Activated CD4-positive, alpha-beta T cell treated with anti-CD3 and anti-CD28 coated beads for 36 hours (primary cell): ENCODE data around the gene RAET1L. TPM values are rescaled to one million over a fixed set of nuclear protein-coding genes. Genes with fewer than 3 reads are reported as not detected.
"Not testable (repeated sequence)": the region's sequence is repeated elsewhere in the genome, so short reads cannot be mapped to it uniquely, and the experiment has no call there.

Experiments used
- ATAC-seq: fragments of 200-7000 bp; cut with Tn5 transposase; one replicate; pipeline ENCODE4 v1.10.0; 2021; ENCODE audit warnings: mild to moderate bottlenecking, moderate library complexity
- CTCF ChIA-PET: fragments of 350-600 bp; sonication (Branson Sonifier 250); formaldehyde crosslinking; loops from one replicate; lab custom pipeline; 2021; ENCODE audit warnings: antibody characterized with exemption; lab: Charles Lee
- POLR2A ChIA-PET: fragments of 350-600 bp; sonication (Branson Sonifier 250); formaldehyde crosslinking; loops from one replicate; lab custom pipeline; 2021; ENCODE audit warnings: antibody characterized with exemption, inconsistent platforms; lab: Charles Lee
- DNase-seq: peaks from one replicate; pipeline ENCODE4 v3.0.0-alpha.2; 2020
- H3K27ac Mint-ChIP-seq: one replicate; pipeline ENCODE4 v1.8.0; 2021; ENCODE audit warnings: mixed read lengths
- H3K27me3 Mint-ChIP-seq: one replicate; pipeline ENCODE4 v1.8.0; 2021; ENCODE audit warnings: mixed read lengths
- H3K36me3 Mint-ChIP-seq: one replicate; pipeline ENCODE4 v1.8.0; 2021; ENCODE audit warnings: low read depth, mixed read lengths
- H3K4me1 Mint-ChIP-seq: one replicate; pipeline ENCODE4 v1.8.0; 2021; ENCODE audit warnings: mixed read lengths
- H3K4me3 Mint-ChIP-seq: one replicate; pipeline ENCODE4 v1.8.0; 2021; ENCODE audit warnings: mild to moderate bottlenecking, moderate library complexity, mixed read lengths
- H3K9me3 Mint-ChIP-seq: one replicate; pipeline ENCODE4 v1.8.0; 2021; ENCODE audit warnings: low read depth, mixed read lengths
- intact Hi-C, 2 experiments: fragments of 100-400 bp; cut with DNase I in 1 of 2; cut with micrococcal nuclease in 1 of 2; formaldehyde crosslinking; loops; one replicate each; pipeline versions ENCODE4 v1.14.2 to v1.15.1; 2022 to 2024; cut with DNase I, micrococcal nuclease
- total RNA-seq, 2 experiments: library from RNA; stranded (reverse); gene quantifications; one replicate each; pipeline ENCODE4 v1.2.3, GENCODE V29; 2021

The RAET1L gene
- total RNA-seq, 2 experiments from 2014 or later, result not detected

DNA sequence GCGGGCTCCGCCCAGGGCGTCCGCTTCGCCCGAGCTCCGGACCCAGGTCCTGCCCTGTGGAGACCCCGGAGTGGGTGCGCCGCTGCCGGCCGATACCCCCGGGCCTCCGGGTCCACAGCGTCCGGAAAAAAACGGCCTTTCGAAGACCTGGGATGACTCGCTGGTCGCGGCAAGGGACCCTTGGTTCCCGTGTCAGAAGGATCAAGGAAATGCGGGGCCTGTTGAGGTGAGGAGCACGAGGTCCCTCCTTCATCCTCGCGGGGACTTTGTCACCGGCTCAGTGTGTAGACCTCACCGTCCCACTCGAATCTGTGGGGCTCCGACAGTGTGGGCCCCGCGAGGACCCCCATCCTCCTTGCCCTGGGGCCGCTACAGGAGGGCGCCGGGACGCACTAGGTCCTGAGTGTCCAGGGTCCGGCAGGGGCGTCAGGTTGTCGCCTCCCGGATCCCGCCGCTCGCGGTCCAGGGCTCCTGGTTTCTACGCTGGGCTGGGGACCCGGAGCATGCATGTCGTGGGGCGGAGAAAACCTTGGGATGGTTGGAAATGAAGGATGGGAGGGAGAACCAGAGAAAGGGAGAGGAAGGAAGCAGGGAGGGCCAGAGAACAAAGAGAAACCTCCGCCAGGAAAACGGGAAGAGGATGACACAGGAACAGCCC, 10.6 kb downstream of the RAET1L start:
- H3K27me3 Mint-ChIP-seq, result peaks cover 77% of the 10 kb centered on the region
- H3K4me1 Mint-ChIP-seq, result peaks cover 19% of the 10 kb centered on the region
- POLR2A ChIA-PET, H3K9me3 Mint-ChIP-seq, DNase-seq, H3K4me3 Mint-ChIP-seq, CTCF ChIA-PET, ATAC-seq, H3K27ac Mint-ChIP-seq, H3K36me3 Mint-ChIP-seq: not testable (repeated sequence)
- intact Hi-C loops, result loop anchor here in 1 of 2 experiments (5.0 kb wide), 1 partner anchor 467 kb away; the partner anchor contains the start of gene PPIL4

DNA sequence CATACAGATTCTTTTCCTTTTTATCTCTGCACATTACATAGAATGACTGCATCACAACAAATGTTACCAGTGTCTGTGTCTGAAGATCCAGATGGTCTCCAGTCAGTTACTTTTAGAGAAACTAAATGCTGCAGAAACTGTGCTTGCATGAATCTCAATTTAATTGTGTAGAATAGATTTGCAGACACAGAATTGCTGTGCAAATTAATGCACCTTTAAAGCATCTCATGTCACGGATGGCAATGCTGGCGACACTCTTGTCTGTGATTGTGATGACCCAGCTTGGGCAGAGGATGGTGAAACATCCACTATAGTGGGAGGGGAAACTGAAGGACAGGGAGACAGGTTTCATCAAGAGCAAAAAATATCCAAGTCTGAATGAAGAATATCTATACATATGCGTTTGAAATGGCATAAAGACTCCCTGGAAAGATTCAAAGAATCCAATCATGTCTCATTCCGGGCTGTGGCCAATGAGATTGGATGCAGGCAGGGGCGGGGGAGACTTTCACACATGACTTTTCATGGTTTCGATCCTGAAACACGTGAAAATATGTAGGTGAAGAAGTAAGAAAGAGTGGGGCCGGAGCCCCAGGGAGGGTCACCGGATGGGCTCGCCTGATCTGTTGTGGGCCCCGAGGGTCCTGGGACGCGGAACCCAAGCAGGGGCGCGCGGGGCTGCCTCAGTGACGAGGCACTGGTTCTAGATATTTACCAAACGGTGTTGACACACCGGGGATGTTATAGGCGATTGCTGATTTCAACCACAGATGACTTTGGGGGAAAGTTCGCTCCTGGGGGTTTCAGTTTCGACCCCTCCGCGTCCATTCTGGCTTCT, 11.3 kb downstream of the RAET1L start:
- peak overlapping the region; percentile 19 for H3K4me3 Mint-ChIP-seq
- H3K36me3 Mint-ChIP-seq, ATAC-seq, H3K27ac Mint-ChIP-seq, DNase-seq, intact Hi-C loops, POLR2A ChIA-PET, H3K9me3 Mint-ChIP-seq, CTCF ChIA-PET: not testable (repeated sequence)
- peaks cover 78% of the 10 kb centered on the region for H3K27me3 Mint-ChIP-seq
- H3K4me1 Mint-ChIP-seq, result peaks cover 19% of the 10 kb centered on the region

DNA sequence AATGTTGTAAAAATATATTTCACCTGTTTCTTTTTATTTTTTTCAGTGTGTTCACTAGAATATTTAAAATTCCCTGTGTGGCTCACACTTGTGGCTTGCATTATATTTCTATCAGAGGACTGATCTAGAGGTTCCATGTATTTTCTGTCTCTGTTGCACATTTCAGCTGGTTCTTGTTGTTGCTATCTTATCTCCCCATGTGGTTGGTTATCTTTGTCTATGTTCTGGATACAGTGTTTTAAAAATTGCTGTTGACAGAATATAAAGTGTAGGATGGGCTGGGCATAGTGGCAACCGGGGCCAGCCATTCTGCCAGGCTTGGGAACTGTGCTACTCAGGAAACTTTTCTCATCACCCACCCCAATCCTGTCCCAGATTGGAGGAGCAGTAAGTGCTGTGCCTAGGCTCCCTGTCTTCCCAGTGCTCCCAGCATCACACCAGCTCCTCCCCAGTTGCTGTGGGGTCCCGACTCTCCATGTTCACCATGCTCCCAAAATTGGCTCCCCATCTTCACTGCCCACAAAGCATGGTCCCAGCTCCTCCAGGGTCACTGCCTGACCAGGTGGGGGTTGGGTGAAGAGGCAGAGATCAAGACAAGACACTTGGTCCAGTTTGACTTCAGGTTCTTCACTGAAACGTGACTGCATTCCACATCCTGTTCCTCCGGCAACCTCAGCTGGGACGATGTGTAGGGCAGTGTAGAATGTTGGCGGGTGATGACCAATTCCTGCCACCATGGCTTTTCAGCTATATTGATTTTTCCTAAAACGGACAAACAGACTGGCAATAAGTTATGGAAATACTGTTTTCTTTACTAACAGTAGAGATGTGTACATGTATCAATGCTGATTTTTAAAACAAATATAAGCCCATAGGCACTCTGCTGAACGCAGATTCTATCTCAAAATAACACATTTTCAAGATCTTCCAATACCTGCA, 12.2 kb downstream of the RAET1L start:
- POLR2A ChIA-PET, result not testable (repeated sequence)

DNA sequence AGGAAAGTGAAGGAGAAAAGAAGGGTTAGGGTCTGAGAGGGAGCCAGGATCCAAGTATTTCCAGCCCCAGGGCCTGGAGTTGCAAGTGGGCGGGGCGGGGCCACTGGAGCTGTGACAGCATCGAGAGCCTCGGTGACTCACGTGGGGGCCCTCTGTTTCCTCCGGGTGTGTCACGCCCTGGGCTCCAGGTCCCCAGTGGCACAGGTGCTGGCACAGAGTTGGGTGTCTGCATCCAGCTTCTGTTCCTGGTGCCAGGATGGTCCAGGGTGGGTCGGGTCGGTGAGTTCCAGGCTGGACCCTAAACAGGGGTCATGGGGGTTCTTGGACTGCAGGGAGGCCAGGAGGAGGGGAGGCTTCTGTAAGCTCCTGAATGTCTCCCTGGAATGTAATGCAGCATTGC, 16.7 kb downstream of the RAET1L start:
- DNase-seq, result peak; percentile 80
- POLR2A ChIA-PET, result no interaction called here

More for the DNA sequence above, 12.2 kb downstream of the RAET1L start:
- intact Hi-C loops, DNase-seq, H3K36me3 Mint-ChIP-seq, H3K27ac Mint-ChIP-seq, H3K9me3 Mint-ChIP-seq, ATAC-seq, H3K4me3 Mint-ChIP-seq: not testable (repeated sequence)
- CTCF ChIA-PET, result interaction anchor here (1.3 kb wide), 1 partner anchor 21 kb away, joined by 4 read pairs; no protein-coding TSS in a partner anchor
- Mint-ChIP-seq H3K4me1 (peaks cover 25% of the 10 kb centered on the region), H3K27me3 (peaks cover 78% of the 10 kb centered on the region)

DNA sequence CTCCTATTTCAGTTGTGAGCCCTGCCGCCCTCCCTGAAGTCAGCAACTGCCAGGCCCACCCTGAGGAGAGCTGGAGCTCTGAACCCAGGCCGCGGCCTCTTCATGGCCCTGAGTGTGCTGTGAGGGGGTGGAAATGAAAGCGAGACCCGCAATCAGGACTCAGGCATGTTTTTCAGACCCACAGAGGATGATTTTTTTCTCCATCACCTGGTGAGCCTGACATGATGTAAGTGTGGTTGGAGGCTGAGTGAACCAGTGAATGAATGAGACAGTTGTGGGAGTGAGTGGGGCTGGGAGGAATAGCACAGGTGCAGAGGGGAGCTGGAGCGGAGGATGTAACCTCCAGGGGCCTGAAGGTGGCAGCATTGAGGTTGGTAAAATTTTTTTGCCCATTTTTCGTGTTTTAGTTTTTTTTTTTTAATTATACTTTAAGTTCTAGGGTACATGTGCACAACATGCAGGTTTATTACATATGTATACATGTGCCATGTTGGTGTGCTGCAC, 18.3 kb downstream of the RAET1L start:
- POLR2A ChIA-PET, result interaction anchor here (0.6 kb wide), 2 partner anchors 103 to 367 kb away, joined by 3 to 4 read pairs; no protein-coding TSS in a partner anchor

More for the DNA sequence above, 16.7 kb downstream of the RAET1L start:
- CTCF ChIA-PET, result interaction anchor here (0.6 to 2.5 kb wide), 5 partner anchors 9 to 1376 kb away, joined by 3 to 7 read pairs (median 4); no protein-coding TSS in a partner anchor
- no peaks in the 10 kb centered on the region for H3K36me3 Mint-ChIP-seq
- no peak overlapping the region for H3K27ac Mint-ChIP-seq
- intact Hi-C loops, result loop anchor here in 1 of 2 experiments (5.0 to 10.0 kb wide), 4 partner anchors 441 to 1446 kb away; partner anchors contain the start of genes GINM1, PLEKHG1 and RMND1
- ATAC-seq, result no peak
- H3K9me3 Mint-ChIP-seq, result no peaks in the 10 kb centered on the region
- H3K27me3 Mint-ChIP-seq, result peaks cover 49% of the 10 kb centered on the region
- H3K4me3 Mint-ChIP-seq, result no peak overlapping the region
- peaks cover 34% of the 10 kb centered on the region for H3K4me1 Mint-ChIP-seq

DNA sequence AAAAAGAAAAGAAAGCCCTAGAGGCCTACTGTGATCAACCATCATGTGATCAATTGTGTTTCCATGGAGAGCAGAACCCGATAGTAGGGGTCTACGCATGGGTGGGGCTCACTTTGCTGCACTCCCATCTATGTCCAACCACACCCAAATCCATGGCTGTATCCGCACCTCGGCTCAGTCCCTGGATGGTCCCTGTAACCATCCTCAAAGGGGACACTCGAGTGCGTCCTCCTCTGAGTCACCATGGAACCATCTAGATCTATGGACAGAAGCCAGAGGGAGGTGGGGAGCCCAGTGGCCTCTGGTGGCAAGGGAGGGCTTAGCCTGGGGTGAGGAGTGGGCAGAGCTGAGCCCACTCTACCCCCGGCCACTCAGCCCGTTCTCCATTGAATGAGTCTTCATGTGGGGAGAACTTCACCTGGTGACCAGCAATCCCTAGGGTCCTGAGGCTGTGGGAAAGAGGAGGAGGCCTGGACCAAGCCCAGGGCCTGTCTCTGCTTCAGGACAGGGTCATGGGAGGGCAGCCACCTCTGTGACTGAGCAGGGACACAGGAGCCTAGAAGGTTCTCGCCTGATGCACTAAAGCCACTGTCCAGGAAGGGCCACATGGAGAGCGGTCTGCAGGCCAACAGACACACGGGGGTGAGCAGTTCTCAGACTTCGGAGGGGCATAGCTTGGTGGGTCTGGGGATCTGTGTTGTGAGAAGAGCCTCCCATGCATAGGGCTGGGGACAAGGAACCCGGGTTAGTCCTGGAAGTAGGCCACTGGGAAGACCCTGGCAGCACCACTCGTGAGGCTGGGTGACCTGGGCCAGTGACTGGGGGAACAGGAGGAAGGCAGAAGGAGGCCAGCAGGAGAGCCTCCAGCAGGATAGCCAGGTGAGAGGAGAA, 19.3 kb downstream of the RAET1L start:
- DNase-seq (no peak), ATAC-seq (no peak)
- peaks cover 49% of the 10 kb centered on the region for H3K4me1 Mint-ChIP-seq
- CTCF ChIA-PET, result interaction anchor here (0.5 to 1.6 kb wide), 5 partner anchors 11 to 593 kb away, joined by 3 to 11 read pairs (median 4); partner anchors contain the start of gene PLEKHG1
- H3K27me3 Mint-ChIP-seq, result peaks cover 32% of the 10 kb centered on the region
- intact Hi-C loops, result loop anchor here (1.0 to 10.0 kb wide), 11 partner anchors 41 to 1449 kb away; partner anchors contain the start of genes GINM1 (in 1 of the 2), LRP11 (in 1 of the 2), NUP43 (in 1 of the 2) and PLEKHG1 (in 1 of the 2)
- H3K27ac Mint-ChIP-seq, result no peak overlapping the region
- H3K4me3 Mint-ChIP-seq, result peak overlapping the region; percentile 75
- peaks cover 3% of the 10 kb centered on the region for H3K9me3 Mint-ChIP-seq
- POLR2A ChIA-PET, result no interaction called here
- H3K36me3 Mint-ChIP-seq, result peaks cover 2% of the 10 kb centered on the region

More for the DNA sequence above, 18.3 kb downstream of the RAET1L start:
- ATAC-seq (peak; percentile 70), DNase-seq (peak; percentile 79)
- intact Hi-C loops, result loop anchor here in 1 of 2 experiments (2.0 to 10.0 kb wide), 5 partner anchors 66 to 1448 kb away; partner anchors contain the start of genes GINM1, PLEKHG1 and RMND1
- Mint-ChIP-seq H3K4me1 (peaks cover 39% of the 10 kb centered on the region), H3K4me3 (no peak overlapping the region), H3K27ac (no peak overlapping the region), H3K36me3 (peaks cover 2% of the 10 kb centered on the region), H3K27me3 (peaks cover 40% of the 10 kb centered on the region), H3K9me3 (peaks cover 3% of the 10 kb centered on the region)
- CTCF ChIA-PET, result interaction anchor here (0.5 to 1.6 kb wide), 8 partner anchors 10 to 592 kb away, joined by 3 to 11 read pairs (median 3); partner anchors contain the start of gene PLEKHG1

DNA sequence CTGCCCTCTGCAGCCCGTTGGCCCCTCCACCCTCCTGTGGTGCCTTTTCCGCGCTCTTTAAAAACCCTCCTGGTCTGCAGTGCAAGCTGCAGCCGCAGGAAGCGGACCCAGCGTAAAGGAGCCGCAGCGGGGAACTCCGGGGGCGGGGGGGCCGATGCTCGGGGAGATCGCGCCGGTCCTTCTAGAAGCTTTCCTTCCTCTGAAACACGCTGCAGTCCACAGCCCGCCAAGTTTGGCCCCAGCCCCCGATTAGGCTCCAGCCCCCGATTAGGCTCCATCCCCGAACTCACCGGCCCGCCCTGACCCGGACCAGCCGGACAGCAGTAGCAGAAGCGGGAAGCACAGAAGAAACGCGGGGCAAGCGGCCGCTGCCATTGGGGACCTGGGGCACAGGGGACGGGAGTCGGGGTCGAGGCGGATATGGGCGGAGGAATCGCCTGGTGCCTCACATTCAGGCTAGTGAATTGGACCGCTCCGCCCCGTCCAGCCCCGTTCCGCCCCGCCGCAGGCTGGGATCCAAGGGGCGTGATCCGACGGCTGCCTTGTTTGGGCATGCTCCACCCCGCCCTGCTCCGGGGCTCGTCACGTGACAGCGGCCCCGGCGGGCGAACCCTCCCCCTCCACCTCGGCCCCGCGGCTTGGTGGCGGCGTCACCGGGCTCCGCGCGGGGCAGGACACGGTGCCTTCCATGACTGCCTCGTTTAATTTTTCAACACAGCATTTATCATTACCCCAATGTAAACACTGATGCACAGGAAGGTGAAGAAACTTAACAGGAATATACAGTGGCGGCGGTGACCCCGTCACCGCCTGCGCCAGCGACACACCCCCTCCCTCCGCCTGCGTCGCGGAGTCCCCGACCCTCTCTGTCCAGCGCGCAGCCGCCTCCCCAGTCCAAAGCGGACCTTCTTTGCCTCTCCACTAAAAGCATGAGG, 20.3 kb downstream of the RAET1L start:
- CTCF ChIA-PET, result interaction anchor here (0.6 to 1.2 kb wide), 3 partner anchors 11 to 820 kb away, joined by 3 to 4 read pairs (median 3); no protein-coding TSS in a partner anchor
- no peak overlapping the region for H3K27ac Mint-ChIP-seq

DNA sequence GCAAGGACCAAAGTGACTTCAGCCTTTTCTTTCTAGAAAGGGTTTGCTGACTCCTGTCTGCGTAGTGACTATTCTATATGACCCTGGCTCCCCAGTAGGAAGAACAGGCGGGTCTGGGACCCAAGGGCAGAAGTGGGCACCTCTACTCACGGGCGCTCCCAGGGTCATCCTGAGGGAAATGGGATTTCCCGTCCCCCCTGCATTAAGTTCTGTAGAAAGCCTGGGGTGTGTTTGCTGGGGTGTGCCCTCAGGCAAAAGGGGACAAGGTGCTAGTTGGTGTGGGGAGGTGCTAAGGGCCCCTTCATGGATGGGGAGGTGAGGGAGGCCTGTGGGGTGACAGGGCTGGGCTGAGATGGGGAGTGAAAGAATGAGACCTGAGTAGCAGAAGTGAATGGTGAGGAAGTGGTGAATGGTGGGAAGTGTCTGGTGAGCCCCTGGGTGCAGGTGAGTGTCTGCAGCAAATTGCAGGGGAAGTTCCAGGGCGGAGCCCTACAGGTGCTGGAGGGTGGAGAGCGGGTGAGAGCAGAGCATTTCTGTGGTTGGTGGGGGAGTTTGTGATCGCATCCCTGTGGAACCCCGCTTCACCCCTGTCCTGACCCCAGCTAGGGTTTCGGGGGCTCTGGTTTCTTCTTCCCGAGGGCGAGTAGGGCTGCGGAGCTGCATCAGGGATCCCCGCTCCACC, 21.1 kb downstream of the RAET1L start:
- ATAC-seq (peak; percentile 10), DNase-seq (peak; percentile 59)
- CTCF ChIA-PET, result interaction anchor here (0.6 to 1.2 kb wide), 3 partner anchors 10 to 821 kb away, joined by 3 to 4 read pairs (median 3); no protein-coding TSS in a partner anchor
- H3K4me1 Mint-ChIP-seq, result peaks cover 61% of the 10 kb centered on the region
- peaks cover 31% of the 10 kb centered on the region for H3K27me3 Mint-ChIP-seq
- POLR2A ChIA-PET, result interaction anchor here (0.6 kb wide), 1 partner anchor 68 kb away, joined by 3 read pairs; no protein-coding TSS in a partner anchor
- H3K9me3 Mint-ChIP-seq, result peaks cover 3% of the 10 kb centered on the region
- peak overlapping the region; percentile 75 for H3K4me3 Mint-ChIP-seq
- H3K27ac Mint-ChIP-seq, result peak overlapping the region; percentile 43
- H3K36me3 Mint-ChIP-seq, result peaks cover 2% of the 10 kb centered on the region
- intact Hi-C loops, result loop anchor here (2.0 to 10.0 kb wide), 6 partner anchors 39 to 1451 kb away; partner anchors contain the start of genes NUP43 (in 1 of the 2), PLEKHG1 (in 1 of the 2), RMND1 (in 1 of the 2) and ULBP3 (in 1 of the 2)

More for the DNA sequence above, 20.3 kb downstream of the RAET1L start:
- H3K9me3 Mint-ChIP-seq, result peaks cover 3% of the 10 kb centered on the region
- peaks cover 2% of the 10 kb centered on the region for H3K36me3 Mint-ChIP-seq
- H3K27me3 Mint-ChIP-seq, result peaks cover 30% of the 10 kb centered on the region
- peak; percentile 93 for DNase-seq
- H3K4me3 Mint-ChIP-seq, result peak overlapping the region; percentile 75
- ATAC-seq, result peak; percentile 74
- intact Hi-C loops, result loop anchor here (1.0 to 10.0 kb wide), 10 partner anchors 40 to 1450 kb away; partner anchors contain the start of genes GINM1 (in 1 of the 2), LRP11 (in 1 of the 2), NUP43 (in 1 of the 2) and PLEKHG1 (in 1 of the 2)
- POLR2A ChIA-PET, result interaction anchor here (0.6 kb wide), 1 partner anchor 69 kb away, joined by 3 read pairs; no protein-coding TSS in a partner anchor
- peaks cover 59% of the 10 kb centered on the region for H3K4me1 Mint-ChIP-seq
